Suppressor macrophage (primary cell): ENCODE results near the gene KAT2B.

Experiments
- DNase-seq, 4 experiments: peaks; one replicate each; pipeline ENCODE4 v3.0.0-alpha.2; 2020 to 2022

The KAT2B gene

DNA sequence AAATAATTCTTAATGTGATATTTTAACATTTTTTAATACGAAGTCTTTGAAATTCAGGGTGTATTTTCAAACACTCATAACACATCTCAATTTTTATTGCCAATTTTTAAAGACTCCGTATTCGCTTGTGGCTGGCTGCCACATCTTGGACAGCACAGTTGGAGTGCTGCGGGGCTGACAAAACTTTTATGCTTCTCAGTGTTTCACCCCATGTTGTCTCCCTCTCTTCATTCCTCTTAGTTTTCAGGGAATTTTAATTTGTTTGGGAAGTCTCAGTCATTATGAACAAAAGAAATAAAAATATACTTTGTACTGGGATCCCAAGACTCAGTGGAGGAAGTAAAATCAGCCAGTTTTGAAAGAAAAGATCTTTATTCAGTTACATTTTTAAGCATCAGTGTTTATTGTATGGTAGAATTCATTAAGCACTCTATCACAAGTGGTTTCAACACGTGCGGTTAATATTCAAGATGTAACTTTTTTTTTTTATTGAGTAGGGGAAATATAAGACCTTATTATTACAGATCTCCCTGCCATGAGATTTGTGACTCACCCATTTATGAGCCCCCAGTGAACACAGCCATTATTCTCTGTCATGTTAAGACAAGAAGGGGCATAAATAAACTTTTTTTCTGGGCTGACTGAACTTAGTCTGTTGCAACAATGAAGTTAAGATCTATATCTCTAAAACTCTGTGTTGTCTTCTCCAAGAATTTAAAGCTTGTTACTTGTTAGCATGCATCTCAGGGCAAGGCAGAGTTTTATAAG, 26.8 kb downstream of the KAT2B start:
- no peak for DNase-seq

DNA sequence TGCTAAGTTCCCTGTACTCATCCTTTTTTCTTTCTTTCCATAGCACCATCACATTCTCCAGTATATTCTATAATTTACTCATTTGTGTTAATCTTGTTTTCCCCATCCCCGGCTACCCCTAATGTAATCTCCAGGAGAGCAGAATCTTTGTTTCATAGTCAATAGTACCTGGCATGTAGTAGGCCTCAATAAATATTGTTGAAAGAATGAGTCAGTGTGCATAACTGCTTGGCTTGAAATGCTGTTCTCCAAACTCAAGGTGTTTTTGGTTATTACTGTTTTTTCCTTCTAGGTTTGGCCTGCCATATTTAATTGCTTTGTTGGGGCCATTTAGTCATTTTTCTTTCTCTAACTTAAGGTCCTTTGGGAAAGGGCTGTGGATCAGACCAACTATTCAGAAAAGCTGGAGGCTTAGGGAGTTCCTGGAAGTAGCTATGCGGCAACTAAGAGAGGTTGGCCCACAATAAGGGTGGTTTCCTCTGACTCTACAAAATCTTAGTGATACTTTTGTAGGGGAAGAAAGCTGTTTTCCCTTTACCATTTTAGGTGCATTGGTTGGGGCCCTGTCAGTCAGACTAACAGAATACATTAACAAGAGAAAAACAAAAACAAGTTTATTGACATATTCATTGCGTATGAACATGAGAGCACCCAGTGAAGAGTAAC, 28.4 kb downstream of the KAT2B start:
- DNase-seq: no peak

- peak in 2 of 4 experiments; percentile 8 to 29 for DNase-seq
These were observed 28.9 kb downstream of the KAT2B start for GRCh38 chr3:20069178-20069532.

- no peak for DNase-seq
These were observed 30.9 kb downstream of the KAT2B start for GRCh38 chr3:20071175-20071574.

DNA sequence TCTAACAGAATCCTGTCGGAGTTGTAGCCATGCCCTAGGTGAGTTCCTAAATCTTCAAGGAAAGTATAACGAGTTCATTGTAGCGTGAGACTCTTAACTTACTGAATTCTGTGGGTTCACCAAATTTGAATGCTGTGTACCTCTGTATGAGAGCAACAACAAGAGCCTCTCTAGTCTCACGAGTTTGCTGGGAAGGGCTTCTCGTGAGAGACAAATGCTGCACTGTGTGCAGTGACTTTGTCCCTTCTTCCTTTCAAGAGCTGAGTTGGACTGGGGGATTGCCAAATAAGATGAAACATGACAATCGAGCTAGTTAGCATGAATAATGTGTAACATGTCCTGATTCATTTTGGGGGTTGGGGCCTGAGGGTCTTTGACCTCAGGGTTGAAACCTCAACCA, 32.2 kb downstream of the KAT2B start:
- no peak for DNase-seq

DNA sequence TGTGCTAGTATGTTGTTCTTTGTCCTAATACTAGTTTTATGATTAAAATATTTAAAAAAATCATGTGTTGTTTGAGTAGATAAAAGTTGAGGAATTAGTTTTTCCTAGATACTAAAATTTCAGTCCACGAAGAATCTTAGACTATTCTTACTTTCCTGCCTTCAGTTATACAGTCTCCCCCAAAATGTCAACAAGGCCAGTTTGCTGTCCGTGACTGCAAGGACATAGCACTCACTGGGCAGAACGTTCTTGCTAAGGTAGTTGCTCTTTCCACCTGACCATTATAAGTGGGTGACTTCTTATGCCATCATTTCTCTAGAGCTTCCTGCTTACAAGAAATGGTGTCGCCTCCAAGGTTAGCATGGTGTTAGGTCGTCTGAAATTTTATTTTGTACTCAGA, 32.8 kb downstream of the KAT2B start:
- DNase-seq: no peak

DNA sequence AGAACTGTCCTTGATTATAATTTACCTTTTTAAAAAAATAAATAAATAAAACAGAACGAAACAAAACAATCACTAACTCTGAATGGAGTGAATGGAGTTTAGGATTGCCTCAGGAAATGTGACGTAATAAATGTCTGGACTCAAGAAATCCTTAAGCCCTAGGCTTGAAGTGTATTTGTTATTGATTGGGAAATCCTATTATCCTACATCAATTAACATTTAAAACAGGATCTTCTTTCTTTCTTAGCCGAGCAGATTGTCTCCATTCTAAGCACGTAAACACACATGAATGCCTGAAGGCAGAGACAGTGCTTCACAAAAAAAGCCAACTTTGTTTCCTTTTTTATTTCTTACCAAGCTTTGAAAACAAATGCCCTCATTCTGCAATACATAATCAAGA, 33.4 kb downstream of the KAT2B start:
- no peak for DNase-seq

- DNase-seq: no peak
These were observed 34.2 kb downstream of the KAT2B start for GRCh38 chr3:20074226-20075063.

GRCh38 chr3:20075197-20075596, 35.0 kb downstream of the KAT2B start:
- no peak for DNase-seq

DNA sequence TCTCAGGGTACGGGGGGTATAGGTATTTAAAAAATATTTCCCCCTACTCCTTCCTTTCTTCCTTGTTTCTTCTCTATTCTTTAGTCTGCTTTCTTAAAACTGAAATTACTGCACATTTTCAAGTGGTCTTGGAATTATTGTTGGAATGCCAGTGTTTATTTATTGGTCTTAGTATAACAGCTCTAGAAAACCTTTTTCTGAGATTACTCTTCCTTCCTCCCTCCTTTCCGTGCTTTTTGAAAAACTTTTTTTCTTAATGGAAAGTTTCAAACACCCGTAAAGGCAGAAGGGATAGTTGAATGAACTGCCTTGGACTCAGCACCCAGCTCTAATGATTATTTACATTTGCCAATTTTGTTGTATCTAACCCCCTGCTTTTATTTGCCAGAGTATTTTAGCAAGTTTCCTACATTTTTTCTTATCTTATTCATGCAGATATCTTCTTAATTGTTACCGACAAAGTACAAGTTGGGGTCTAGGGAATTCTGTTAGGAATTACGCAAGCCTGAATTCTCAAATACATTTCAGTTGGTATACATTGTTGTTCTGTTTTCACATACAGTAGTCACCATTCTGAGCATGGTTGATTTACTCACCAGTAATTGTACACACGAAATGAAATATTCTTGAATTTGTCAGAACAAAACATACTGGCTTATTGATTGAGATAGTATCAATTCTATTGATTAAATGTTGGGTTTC, 36.2 kb downstream of the KAT2B start:
- no peak for DNase-seq

DNA sequence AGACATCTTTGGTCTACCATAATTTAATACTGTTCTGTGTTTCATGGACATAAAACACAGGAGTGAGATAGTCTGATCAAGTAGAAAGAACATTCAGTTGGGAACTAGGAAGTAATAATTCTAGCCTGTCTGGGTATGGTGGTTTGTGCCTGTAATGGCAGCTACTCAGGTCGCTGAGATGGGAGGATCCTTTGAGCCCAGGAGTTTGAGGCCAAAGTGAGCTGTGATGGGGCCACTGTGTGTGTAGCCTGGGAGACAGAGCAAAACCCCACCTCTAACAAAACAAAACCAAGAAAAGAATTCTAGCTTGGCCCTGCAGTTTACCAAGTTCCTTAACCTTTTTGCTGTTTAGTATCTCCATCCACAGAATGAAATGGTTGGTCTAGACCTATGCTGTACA, 36.8 kb downstream of the KAT2B start:
- DNase-seq: no peak

GRCh38 chr3:20078194-20078714, 38.0 kb downstream of the KAT2B start:
- no peak for DNase-seq

- no peak for DNase-seq
These were observed 39.4 kb downstream of the KAT2B start for GRCh38 chr3:20079621-20080020.

DNA sequence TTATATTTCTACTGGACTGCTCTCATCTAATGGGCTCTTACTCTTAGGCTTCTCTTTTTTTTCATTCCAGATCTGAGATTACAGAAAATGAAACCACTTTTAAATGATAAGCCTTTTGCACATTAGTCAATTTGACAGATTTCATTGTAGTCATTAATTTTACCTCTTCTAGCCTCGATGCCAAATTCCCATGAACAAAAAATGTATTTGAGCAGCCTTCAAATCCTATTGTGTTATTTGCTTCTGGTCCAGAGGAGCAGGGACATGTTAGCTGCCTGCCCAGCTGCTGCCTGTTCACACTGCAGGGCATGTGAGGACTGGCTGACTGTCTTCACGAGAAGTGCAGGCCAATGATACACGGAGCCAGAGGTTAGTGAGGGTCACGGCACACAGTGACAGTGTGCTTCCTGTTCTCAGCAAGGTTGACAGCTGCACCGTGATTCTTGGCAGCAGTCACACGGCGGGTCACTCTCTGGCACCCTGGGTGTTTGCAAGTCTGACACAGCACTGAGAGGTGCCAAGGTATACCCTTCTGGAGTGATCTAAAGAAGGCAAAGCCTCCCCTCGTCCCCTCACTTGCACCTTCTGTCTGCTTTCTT, 40.8 kb downstream of the KAT2B start:
- DNase-seq: peak; percentile 30 to 67 (median 48)

GRCh38 chr3:20083253-20083652, 43.0 kb downstream of the KAT2B start:
- DNase-seq: no peak

- no peak for DNase-seq
These were observed 43.7 kb downstream of the KAT2B start for GRCh38 chr3:20083953-20084352.

DNA sequence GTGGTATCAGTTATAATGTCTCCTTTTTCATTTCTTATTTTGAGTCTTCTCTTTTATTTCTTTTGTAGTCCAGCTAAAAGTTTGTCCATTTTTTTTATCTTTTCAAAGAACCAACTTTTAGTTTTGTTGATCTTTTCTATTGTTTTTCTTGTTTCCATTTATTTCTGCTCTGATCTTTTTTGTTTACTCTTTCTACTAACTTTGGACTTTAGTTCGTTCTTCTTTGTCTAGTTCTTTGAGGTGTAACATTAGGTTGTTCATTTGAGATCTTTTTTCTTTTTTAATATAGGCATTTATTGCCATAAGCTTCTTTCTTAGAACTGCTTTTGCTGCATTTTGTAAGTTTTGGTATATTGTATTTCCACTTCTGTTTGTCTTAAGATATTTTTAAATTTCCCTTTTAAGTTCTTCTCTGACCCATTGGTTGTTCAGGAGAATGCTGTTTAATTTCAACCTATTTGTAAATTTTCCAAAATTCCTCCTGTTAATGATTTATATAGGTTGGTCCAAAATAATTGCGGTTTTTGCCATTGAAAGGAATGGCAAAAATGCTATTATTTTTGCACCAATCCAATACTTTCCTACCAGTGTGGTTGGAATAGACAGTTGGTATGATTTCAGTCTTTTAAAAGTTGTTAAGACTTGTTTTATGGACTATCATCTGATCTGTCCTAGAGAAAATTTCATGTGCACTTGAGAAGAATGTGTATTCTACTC, 51.2 kb downstream of the KAT2B start:
- DNase-seq: no peak

DNA sequence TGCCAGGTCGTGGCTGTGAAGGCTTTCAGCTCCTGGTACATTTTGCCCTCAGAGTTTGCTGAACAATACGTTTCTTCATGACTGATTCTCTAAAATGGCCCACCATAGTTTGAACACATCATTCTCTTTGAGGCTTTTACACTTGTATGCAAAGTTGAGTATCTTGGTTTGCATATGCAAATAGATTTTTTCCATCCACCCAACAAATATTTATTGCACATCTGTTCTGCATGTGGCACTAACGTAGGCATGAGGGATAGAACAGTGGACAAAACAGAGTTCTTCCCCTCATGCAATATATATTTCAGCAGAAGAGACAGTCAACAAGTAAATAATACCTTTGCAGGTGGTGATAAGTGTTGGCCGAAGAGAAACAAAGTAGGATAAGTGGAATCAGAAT, 55.2 kb downstream of the KAT2B start:
- no peak for DNase-seq

- no peak for DNase-seq
These were observed 56.0 kb downstream of the KAT2B start for GRCh38 chr3:20096135-20096685.

DNA sequence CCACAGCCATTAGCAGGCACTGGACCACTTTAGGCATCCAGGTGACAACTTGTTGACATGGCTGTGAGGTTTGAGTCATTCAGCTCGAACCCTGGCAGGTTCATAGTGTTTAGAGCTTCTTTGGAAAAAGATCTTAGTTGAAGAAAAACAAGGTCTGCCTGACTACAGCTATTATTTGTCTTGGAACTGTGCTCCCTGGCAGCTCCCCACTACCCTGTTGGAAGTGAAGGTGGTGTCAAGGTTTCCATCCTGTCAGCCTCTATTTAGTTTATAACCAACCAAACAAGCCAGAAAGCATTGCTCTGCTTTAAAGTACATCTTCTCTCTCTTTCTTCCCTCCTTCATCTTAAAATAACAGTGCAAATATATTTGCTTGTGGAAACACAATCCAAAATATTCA, 56.8 kb downstream of the KAT2B start:
- DNase-seq: no peak

- DNase-seq: no peak
These were observed 58.8 kb downstream of the KAT2B start for GRCh38 chr3:20099060-20099459.
